GM06990 (cell line): ENCODE measurements around the gene GBP4.

Experiments
- DNase-seq: peaks from one replicate; pipeline ENCODE4 v3.0.0-alpha.2; 2011; ENCODE audit not compliant: insufficient read length; ENCODE audit errors: extremely low read depth
- H3K27me3 ChIP-seq: replicated peaks from 2 replicates; pipeline ENCODE4 v1.6.0; 2011; ENCODE audit warnings: low read length; ENCODE audit not compliant: control insufficient read depth, insufficient read depth
- H3K36me3 ChIP-seq: 2 replicates; pipeline ENCODE4 v1.5.1; 2011; ENCODE audit warnings: low read length; ENCODE audit not compliant: control insufficient read depth, insufficient read depth
- H3K4me3 ChIP-seq: replicated peaks from 2 replicates; pipeline ENCODE4 v1.5.1; 2011; ENCODE audit warnings: low read depth, mild to moderate bottlenecking, control low read depth, low read length
- CTCF ChIP-seq: IDR thresholded peaks from 2 replicates; pipeline ENCODE4 v1.5.1; 2011; ENCODE audit warnings: low read length, control low read depth, mild to moderate bottlenecking, inconsistent platforms; ENCODE audit not compliant: insufficient read depth, poor library complexity, severe bottlenecking

GBP4 gene

DNA sequence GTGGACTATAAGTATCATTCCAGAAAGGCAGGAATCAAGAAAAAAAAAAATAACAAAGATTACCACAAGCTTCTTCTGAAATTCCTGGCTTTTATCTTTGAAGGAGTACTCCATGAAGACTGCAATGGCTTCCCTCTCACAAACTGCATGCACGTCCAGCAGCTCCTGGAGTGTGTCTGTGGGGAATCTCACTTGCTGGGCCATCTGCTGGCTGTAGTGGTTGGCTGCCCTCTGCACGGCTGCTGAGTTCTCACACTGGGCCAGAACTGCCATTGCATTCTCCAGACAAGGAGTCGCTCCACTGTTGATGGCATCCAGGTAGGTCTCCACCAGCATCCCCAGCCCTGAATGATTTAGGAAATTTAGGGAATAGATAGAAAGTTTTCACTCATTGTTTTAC, 49.5 kb downstream of the GBP4 start:
- DNase-seq: no peak
- H3K36me3 ChIP-seq: no peaks in the 10 kb centered on the region
- TF ChIP-seq CTCF: no peak
- H3K27me3 ChIP-seq: no peaks in the 10 kb centered on the region
- H3K4me3 ChIP-seq: no peak overlapping the region

GRCh38 chr1:89147678-89148658, 50.8 kb downstream of the GBP4 start:
- H3K27me3 ChIP-seq: no peaks in the 10 kb centered on the region
- H3K4me3 ChIP-seq: no peak overlapping the region
- no peak for TF ChIP-seq CTCF
- DNase-seq: no peak
- no peaks in the 10 kb centered on the region for H3K36me3 ChIP-seq

GRCh38 chr1:89146721-89147120, 52.0 kb downstream of the GBP4 start:
- H3K36me3 ChIP-seq: no peaks in the 10 kb centered on the region

DNA sequence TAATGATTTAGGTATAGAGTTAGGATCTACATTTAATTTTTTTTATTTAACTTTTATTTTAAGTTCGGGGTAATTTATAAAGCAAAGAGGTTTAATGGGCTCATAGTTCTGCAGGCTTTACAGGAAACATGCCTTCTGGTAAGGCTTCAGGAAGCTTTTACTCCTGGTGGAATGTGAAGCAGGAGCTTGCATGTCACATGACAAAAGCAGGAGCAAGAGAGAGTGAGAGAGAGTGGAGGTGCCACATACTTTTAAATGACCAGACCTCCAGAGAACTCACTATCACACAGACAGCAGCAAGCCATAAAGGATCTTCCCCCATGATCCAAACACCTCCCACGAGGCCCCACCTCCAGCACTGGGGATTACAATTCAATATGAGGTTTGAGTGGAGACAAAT, 55.3 kb downstream of the GBP4 start:
- no peak for DNase-seq
- no peak for TF ChIP-seq CTCF
- no peak overlapping the region for H3K4me3 ChIP-seq
- H3K36me3 ChIP-seq: no peaks in the 10 kb centered on the region
- no peaks in the 10 kb centered on the region for H3K27me3 ChIP-seq

More at GRCh38 chr1:89146721-89147120, 52.0 kb downstream of the GBP4 start:
- TF ChIP-seq CTCF: no peak
- DNase-seq: no peak
- Histone ChIP-seq H3K4me3 (no peak overlapping the region), H3K27me3 (no peaks in the 10 kb centered on the region)

- no peak overlapping the region for H3K4me3 ChIP-seq
- no peaks in the 10 kb centered on the region for H3K36me3 ChIP-seq
- no peak for TF ChIP-seq CTCF
- H3K27me3 ChIP-seq: no peaks in the 10 kb centered on the region
- DNase-seq: no peak
Measured at GRCh38 chr1:89142160-89142559, 56.6 kb downstream of the GBP4 start.
